GM12864 (cell line): ENCODE results near the gene RNASE7.

Source experiments
- DNase-seq: peaks from one replicate; pipeline ENCODE4 v3.0.0-alpha.2; 2011; ENCODE audit warnings: low read depth
- H3K4me3 ChIP-seq: 2 replicates; pipeline ENCODE4 v1.5.1; 2011; ENCODE audit warnings: mild to moderate bottlenecking, low read depth, low read length, control low read depth
- CTCF ChIP-seq: IDR thresholded peaks from 2 replicates; pipeline ENCODE4 v1.5.1; 2011; ENCODE audit warnings: low read depth, mild to moderate bottlenecking, moderate library complexity, low read length, control low read depth, inconsistent platforms; ENCODE audit errors: missing control alignments

RNASE7 gene

GRCh38 chr14:21016413-21017190, 25.6 kb upstream of the RNASE7 start:
- no peak for DNase-seq
- TF ChIP-seq CTCF: no peak

GRCh38 chr14:21017528-21018245, 24.5 kb upstream of the RNASE7 start:
- H3K4me3 ChIP-seq: no peak overlapping the region
- DNase-seq: no peak
- TF ChIP-seq CTCF: no peak

More at GRCh38 chr14:21016413-21017190, 25.6 kb upstream of the RNASE7 start:
- no peak overlapping the region for H3K4me3 ChIP-seq

- H3K4me3 ChIP-seq: no peak overlapping the region
- DNase-seq: no peak
- TF ChIP-seq CTCF: no peak
Measured at GRCh38 chr14:21018286-21018685, 23.9 kb upstream of the RNASE7 start.

- no peak for DNase-seq
- H3K4me3 ChIP-seq: no peak overlapping the region
- TF ChIP-seq CTCF: no peak
Measured at GRCh38 chr14:21018781-21019180, 23.4 kb upstream of the RNASE7 start.

GRCh38 chr14:21019366-21019765, 22.8 kb upstream of the RNASE7 start:
- no peak overlapping the region for H3K4me3 ChIP-seq
- DNase-seq: no peak
- TF ChIP-seq CTCF: no peak

GRCh38 chr14:21020977-21021545, 21.1 kb upstream of the RNASE7 start:
- no peak for TF ChIP-seq CTCF

More at GRCh38 chr14:21020977-21021545, 21.1 kb upstream of the RNASE7 start:
- no peak overlapping the region for H3K4me3 ChIP-seq
- DNase-seq: no peak
